Measurements from ENCODE around the gene CABLES2. TPM values are rescaled to one million over a fixed set of nuclear protein-coding genes. Genes with fewer than 3 reads are reported as not detected.

Gene CABLES2
- polyA plus RNA-seq, 1 experiment = 4.8 TPM

GRCh38 chr20:62425281-62426058 is 18.4 kb upstream of the CABLES2 start:
- DNase-seq (ENCODE audit: low read depth) = no peak
- H3K36me3 ChIP-seq (ENCODE audit: control insufficient read depth, insufficient read depth, low read length) = no peaks in the 10 kb centered on the region
- ChIA-PET POLR2A (no interaction called here), CTCF (no interaction called here)
- H3K27me3 ChIP-seq (ENCODE audit: control insufficient read depth, insufficient read depth, low read length) = peaks cover 5% of the 10 kb centered on the region; the same call in 1 of the 2 replicates
- no peak for TF ChIP-seq CTCF (IDR thresholded peaks at IDR 0.05; ENCODE audit: insufficient read depth, low read depth, low read length)
- no peak overlapping the region for H3K4me3 ChIP-seq (ENCODE audit: low read depth, low read length)

GRCh38 chr20:62424249-62425107 is 17.4 kb upstream of the CABLES2 start:
- no peaks in the 10 kb centered on the region for H3K36me3 ChIP-seq (ENCODE audit: control insufficient read depth, insufficient read depth, low read length)
- TF ChIP-seq CTCF (IDR thresholded peaks at IDR 0.05; ENCODE audit: insufficient read depth, low read depth, low read length) = no peak
- no peak overlapping the region for H3K4me3 ChIP-seq (ENCODE audit: low read depth, low read length)
- CTCF ChIA-PET = interaction anchor here (1.4 kb wide), 1 partner anchor 15 kb away, joined by 6 read pairs; no protein-coding TSS in a partner anchor
- DNase-seq (ENCODE audit: low read depth) = no peak
- peaks cover 4% of the 10 kb centered on the region; the same call in 1 of the 2 replicates for H3K27me3 ChIP-seq (ENCODE audit: control insufficient read depth, insufficient read depth, low read length)
- POLR2A ChIA-PET = no interaction called here

GRCh38 chr20:62423326-62423706 is 16.2 kb upstream of the CABLES2 start:
- TF ChIP-seq CTCF (IDR thresholded peaks at IDR 0.05; ENCODE audit: insufficient read depth, low read depth, low read length) = no peak
- H3K36me3 ChIP-seq (ENCODE audit: control insufficient read depth, insufficient read depth, low read length) = no peaks in the 10 kb centered on the region
- H3K4me3 ChIP-seq (ENCODE audit: low read depth, low read length) = no peak overlapping the region
- DNase-seq (ENCODE audit: low read depth) = no peak
- H3K27me3 ChIP-seq (ENCODE audit: control insufficient read depth, insufficient read depth, low read length) = peaks cover 4% of the 10 kb centered on the region; the same call in 1 of the 2 replicates
- CTCF ChIA-PET = interaction anchor here (1.4 kb wide), 1 partner anchor 13 kb away, joined by 6 read pairs; no protein-coding TSS in a partner anchor
- POLR2A ChIA-PET = no interaction called here

- Histone ChIP-seq H3K27me3 (ENCODE audit: control insufficient read depth, insufficient read depth, low read length) (peaks cover 4% of the 10 kb centered on the region; the same call in 1 of the 2 replicates), H3K4me3 (ENCODE audit: low read depth, low read length) (no peak overlapping the region), H3K36me3 (ENCODE audit: control insufficient read depth, insufficient read depth, low read length) (no peaks in the 10 kb centered on the region)
- CTCF ChIA-PET = interaction anchor here (1.4 kb wide), 1 partner anchor 13 kb away, joined by 6 read pairs; no protein-coding TSS in a partner anchor
- POLR2A ChIA-PET = no interaction called here
- DNase-seq (ENCODE audit: low read depth) = no peak
- TF ChIP-seq CTCF (IDR thresholded peaks at IDR 0.05; ENCODE audit: insufficient read depth, low read depth, low read length) = no peak
Observed at GRCh38 chr20:62422636-62423325, 15.7 kb upstream of the CABLES2 start.

- peaks cover 4% of the 10 kb centered on the region; the same call in 1 of the 2 replicates for H3K27me3 ChIP-seq (ENCODE audit: control insufficient read depth, insufficient read depth, low read length)
- no peak for TF ChIP-seq CTCF (IDR thresholded peaks at IDR 0.05; ENCODE audit: insufficient read depth, low read depth, low read length)
- no peak overlapping the region for H3K4me3 ChIP-seq (ENCODE audit: low read depth, low read length)
- no peaks in the 10 kb centered on the region for H3K36me3 ChIP-seq (ENCODE audit: control insufficient read depth, insufficient read depth, low read length)
- CTCF ChIA-PET = no interaction called here
- POLR2A ChIA-PET = no interaction called here
- DNase-seq (ENCODE audit: low read depth) = no peak
Observed at GRCh38 chr20:62421716-62421990, 14.6 kb upstream of the CABLES2 start.

Measured in BJ (cell line).